Epidermal melanocyte (primary cell): Measurements from ENCODE around the gene PDE6A.

Experiments
- DNase-seq: peaks from one replicate; pipeline ENCODE4 v3.0.0; 2011; ENCODE audit warnings: low spot score; ENCODE audit not compliant: insufficient read length

PDE6A gene

GRCh38 chr5:149818116-149818515 is 126.5 kb downstream of the PDE6A start:
- no peak for DNase-seq

- DNase-seq: no peak
These were observed 127.0 kb downstream of the PDE6A start for GRCh38 chr5:149817539-149818060.

GRCh38 chr5:149816661-149817060 is 127.9 kb downstream of the PDE6A start:
- DNase-seq: no peak

- DNase-seq: no peak
These were observed 133.1 kb downstream of the PDE6A start for GRCh38 chr5:149811453-149811852.

GRCh38 chr5:149810856-149811255 is 133.7 kb downstream of the PDE6A start:
- no peak for DNase-seq

GRCh38 chr5:149809931-149810691 is 134.5 kb downstream of the PDE6A start:
- DNase-seq: no peak

- no peak for DNase-seq
These were observed 136.2 kb downstream of the PDE6A start for GRCh38 chr5:149808264-149808982.
